ENCODE measurements around the gene PTPRN2.

PTPRN2 gene

GRCh38 chr7:157844141-157844540, 743.5 kb downstream of the PTPRN2 start:
- in situ Hi-C loops (cut with HindIII; ENCODE audit: low sequenced_read_pairs) = no loop called here
- DNase-seq (ENCODE audit: low read depth) = no peak
- H3K4me3 ChIP-seq (ENCODE audit: low read depth, low read length) = no peak overlapping the region
- no peak for TF ChIP-seq CTCF (IDR thresholded peaks at IDR 0.05; ENCODE audit: low read depth, low read length, missing control alignments)

GRCh38 chr7:157843336-157844140, 744.1 kb downstream of the PTPRN2 start:
- H3K4me3 ChIP-seq (ENCODE audit: low read depth, low read length) = no peak overlapping the region
- DNase-seq (ENCODE audit: low read depth) = no peak
- no peak for TF ChIP-seq CTCF (IDR thresholded peaks at IDR 0.05; ENCODE audit: low read depth, low read length, missing control alignments)
- in situ Hi-C loops (cut with HindIII; ENCODE audit: low sequenced_read_pairs) = no loop called here

GRCh38 chr7:157841773-157842370, 745.8 kb downstream of the PTPRN2 start:
- TF ChIP-seq CTCF (IDR thresholded peaks at IDR 0.05; ENCODE audit: low read depth, low read length, missing control alignments) = no peak
- no peak for DNase-seq (ENCODE audit: low read depth)
- H3K4me3 ChIP-seq (ENCODE audit: low read depth, low read length) = no peak overlapping the region
- in situ Hi-C loops (cut with HindIII; ENCODE audit: low sequenced_read_pairs) = no loop called here

DNA sequence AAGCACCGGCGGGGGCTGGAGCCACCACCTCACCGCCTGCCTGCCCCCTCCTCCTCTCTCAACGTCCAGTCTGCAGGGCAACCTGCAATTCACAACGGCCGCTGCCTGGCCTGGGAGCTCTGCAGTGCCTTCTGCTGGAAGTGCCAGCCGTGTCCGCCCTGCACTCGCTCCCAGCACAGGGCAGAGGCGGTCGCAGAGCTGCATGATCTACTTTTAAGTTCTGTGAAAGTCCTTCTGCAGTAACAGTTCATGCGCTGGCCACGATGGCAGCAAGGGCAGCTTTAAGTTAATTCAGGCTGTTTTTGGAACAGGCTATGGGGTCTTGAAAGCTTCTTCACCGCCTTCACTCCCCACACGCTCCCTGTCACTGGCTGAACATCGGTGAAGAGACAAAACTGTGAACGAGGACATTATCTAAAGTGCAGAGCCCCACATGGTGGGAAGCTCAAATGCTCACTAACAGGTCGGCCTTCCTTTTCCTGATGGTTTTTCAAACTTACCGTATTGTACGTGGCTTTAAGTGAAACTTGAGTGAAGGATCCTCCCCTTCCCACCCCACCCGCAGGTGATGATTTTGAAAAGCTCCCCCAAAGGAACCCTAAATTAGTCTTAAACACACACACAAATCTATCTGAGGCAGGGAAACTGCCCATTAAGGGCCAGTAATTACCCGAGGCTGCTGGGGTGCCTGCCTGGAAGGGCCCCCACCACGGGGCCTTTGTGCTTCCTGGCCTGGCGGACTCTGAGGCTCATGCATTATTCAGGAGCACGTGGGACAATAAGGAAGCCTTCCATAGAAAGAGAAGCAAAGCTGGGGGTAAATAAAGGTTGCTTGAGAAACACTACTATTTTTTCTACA, 746.5 kb downstream of the PTPRN2 start:
- in situ Hi-C loops (cut with HindIII; ENCODE audit: low sequenced_read_pairs) = no loop called here
- no peak for TF ChIP-seq CTCF (IDR thresholded peaks at IDR 0.05; ENCODE audit: low read depth, low read length, missing control alignments)
- H3K4me3 ChIP-seq (ENCODE audit: low read depth, low read length) = no peak overlapping the region
- DNase-seq (ENCODE audit: low read depth) = no peak

- no peak for TF ChIP-seq CTCF (IDR thresholded peaks at IDR 0.05; ENCODE audit: low read depth, low read length, missing control alignments)
- in situ Hi-C loops (cut with HindIII; ENCODE audit: low sequenced_read_pairs) = no loop called here
- no peak for DNase-seq (ENCODE audit: low read depth)
- no peak overlapping the region for H3K4me3 ChIP-seq (ENCODE audit: low read depth, low read length)
Observed at GRCh38 chr7:157840174-157840913, 747.3 kb downstream of the PTPRN2 start.

DNA sequence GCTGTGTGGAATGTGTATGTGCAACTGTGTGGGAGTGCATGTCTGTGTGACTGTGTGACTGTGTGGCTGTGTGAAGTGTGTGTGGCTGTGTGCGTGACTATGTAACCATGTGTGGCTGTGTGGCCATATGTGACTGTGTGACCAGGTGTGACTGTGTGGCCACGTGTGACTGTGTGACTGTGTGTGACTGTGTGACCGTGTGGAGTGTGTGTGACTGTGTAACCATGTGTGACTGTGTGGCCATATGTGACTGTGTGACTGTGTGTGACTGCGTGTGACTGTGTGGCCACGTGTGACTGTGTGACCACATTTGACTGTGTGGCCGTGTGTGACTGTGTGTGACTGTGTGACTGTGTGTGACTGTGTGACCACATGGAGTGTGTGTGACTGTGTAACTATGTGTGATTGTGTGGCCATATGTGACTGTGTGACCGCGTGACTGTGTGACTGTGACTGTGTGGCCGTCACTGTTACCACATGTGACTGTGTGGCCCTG, 747.9 kb downstream of the PTPRN2 start:
- H3K4me3 ChIP-seq (ENCODE audit: low read depth, low read length) = no peak overlapping the region
- TF ChIP-seq CTCF (IDR thresholded peaks at IDR 0.05; ENCODE audit: low read depth, low read length, missing control alignments) = no peak
- in situ Hi-C loops (cut with HindIII; ENCODE audit: low sequenced_read_pairs) = no loop called here
- DNase-seq (ENCODE audit: low read depth) = no peak

Measured in astrocyte of the cerebellum (primary cell).